ENCODE data around the gene CAMK2N1.

CAMK2N1 gene

DNA sequence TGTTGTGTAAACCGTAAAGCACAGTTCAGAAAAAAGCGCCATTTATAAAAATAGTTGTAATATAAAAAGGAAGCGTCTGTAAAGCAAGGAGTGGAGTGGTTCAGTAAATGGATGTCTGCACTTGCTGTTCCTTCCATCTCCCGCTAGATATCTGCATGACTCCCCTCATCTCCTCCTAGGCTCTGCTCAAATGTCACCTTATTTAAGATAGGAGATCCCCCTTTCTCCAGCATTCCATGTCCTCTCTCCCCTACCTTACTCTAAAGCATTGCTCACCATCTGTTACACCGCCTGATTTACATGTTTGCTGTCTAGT is 21.2 kb upstream of the CAMK2N1 start:
- TF ChIP-seq ZNF70 (CRISPR knock-in tag; IDR thresholded peaks at IDR 0.05), result no peak
- TF ChIP-seq, protein P1, sequence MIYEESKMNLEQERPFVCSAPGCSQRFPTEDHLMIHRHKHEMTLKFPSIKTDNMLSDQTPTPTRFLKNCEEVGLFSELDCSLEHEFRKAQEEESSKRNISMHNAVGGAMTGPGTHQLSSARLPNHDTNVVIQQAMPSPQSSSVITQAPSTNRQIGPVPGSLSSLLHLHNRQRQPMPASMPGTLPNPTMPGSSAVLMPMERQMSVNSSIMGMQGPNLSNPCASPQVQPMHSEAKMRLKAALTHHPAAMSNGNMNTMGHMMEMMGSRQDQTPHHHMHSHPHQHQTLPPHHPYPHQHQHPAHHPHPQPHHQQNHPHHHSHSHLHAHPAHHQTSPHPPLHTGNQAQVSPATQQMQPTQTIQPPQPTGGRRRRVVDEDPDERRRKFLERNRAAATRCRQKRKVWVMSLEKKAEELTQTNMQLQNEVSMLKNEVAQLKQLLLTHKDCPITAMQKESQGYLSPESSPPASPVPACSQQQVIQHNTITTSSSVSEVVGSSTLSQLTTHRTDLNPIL (CRISPR knock-in tag; IDR thresholded peaks at IDR 0.05; ENCODE audit: low read depth), result no peak
- no peak for TF ChIP-seq ZNF8 (CRISPR knock-in tag; IDR thresholded peaks at IDR 0.05)
- no peak for TF ChIP-seq CSDC2 (CRISPR knock-in tag; IDR thresholded peaks at IDR 0.05)
- no peak for TF ChIP-seq RARB (CRISPR knock-in tag; IDR thresholded peaks at IDR 0.05)
- TF ChIP-seq TOX (CRISPR knock-in tag; IDR thresholded peaks at IDR 0.05; ENCODE audit: borderline replicate concordance), result no peak
- TF ChIP-seq SNAI2 (CRISPR knock-in tag; IDR thresholded peaks at IDR 0.05), result no peak
- TF ChIP-seq, protein P2, sequence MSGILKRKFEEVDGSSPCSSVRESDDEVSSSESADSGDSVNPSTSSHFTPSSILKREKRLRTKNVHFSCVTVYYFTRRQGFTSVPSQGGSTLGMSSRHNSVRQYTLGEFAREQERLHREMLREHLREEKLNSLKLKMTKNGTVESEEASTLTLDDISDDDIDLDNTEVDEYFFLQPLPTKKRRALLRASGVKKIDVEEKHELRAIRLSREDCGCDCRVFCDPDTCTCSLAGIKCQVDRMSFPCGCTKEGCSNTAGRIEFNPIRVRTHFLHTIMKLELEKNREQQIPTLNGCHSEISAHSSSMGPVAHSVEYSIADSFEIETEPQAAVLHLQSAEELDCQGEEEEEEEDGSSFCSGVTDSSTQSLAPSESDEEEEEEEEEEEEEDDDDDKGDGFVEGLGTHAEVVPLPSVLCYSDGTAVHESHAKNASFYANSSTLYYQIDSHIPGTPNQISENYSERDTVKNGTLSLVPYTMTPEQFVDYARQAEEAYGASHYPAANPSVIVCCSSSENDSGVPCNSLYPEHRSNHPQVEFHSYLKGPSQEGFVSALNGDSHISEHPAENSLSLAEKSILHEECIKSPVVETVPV (CRISPR knock-in tag; IDR thresholded peaks at IDR 0.05), result no peak
- TF ChIP-seq, protein P3, sequence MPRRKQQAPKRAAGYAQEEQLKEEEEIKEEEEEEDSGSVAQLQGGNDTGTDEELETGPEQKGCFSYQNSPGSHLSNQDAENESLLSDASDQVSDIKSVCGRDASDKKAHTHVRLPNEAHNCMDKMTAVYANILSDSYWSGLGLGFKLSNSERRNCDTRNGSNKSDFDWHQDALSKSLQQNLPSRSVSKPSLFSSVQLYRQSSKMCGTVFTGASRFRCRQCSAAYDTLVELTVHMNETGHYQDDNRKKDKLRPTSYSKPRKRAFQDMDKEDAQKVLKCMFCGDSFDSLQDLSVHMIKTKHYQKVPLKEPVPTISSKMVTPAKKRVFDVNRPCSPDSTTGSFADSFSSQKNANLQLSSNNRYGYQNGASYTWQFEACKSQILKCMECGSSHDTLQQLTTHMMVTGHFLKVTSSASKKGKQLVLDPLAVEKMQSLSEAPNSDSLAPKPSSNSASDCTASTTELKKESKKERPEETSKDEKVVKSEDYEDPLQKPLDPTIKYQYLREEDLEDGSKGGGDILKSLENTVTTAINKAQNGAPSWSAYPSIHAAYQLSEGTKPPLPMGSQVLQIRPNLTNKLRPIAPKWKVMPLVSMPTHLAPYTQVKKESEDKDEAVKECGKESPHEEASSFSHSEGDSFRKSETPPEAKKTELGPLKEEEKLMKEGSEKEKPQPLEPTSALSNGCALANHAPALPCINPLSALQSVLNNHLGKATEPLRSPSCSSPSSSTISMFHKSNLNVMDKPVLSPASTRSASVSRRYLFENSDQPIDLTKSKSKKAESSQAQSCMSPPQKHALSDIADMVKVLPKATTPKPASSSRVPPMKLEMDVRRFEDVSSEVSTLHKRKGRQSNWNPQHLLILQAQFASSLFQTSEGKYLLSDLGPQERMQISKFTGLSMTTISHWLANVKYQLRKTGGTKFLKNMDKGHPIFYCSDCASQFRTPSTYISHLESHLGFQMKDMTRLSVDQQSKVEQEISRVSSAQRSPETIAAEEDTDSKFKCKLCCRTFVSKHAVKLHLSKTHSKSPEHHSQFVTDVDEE (CRISPR knock-in tag; IDR thresholded peaks at IDR 0.05), result no peak
- TF ChIP-seq PPARA (CRISPR knock-in tag; IDR thresholded peaks at IDR 0.05; ENCODE audit: borderline replicate concordance), result no peak
- no peak for TF ChIP-seq ESRRG (CRISPR knock-in tag; IDR thresholded peaks at IDR 0.05)
- no peak for TF ChIP-seq ZFP30 (CRISPR knock-in tag; IDR thresholded peaks at IDR 0.05)
- TF ChIP-seq, protein P4, sequence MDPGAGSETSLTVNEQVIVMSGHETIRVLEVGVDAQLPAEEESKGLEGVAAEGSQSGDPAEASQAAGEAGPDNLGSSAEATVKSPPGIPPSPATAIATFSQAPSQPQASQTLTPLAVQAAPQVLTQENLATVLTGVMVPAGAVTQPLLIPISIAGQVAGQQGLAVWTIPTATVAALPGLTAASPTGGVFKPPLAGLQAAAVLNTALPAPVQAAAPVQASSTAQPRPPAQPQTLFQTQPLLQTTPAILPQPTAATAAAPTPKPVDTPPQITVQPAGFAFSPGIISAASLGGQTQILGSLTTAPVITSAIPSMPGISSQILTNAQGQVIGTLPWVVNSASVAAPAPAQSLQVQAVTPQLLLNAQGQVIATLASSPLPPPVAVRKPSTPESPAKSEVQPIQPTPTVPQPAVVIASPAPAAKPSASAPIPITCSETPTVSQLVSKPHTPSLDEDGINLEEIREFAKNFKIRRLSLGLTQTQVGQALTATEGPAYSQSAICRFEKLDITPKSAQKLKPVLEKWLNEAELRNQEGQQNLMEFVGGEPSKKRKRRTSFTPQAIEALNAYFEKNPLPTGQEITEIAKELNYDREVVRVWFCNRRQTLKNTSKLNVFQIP (CRISPR knock-in tag; IDR thresholded peaks at IDR 0.05; ENCODE audit: borderline replicate concordance, low read depth), result no peak
- ATAC-seq, result peak; percentile 45

DNA sequence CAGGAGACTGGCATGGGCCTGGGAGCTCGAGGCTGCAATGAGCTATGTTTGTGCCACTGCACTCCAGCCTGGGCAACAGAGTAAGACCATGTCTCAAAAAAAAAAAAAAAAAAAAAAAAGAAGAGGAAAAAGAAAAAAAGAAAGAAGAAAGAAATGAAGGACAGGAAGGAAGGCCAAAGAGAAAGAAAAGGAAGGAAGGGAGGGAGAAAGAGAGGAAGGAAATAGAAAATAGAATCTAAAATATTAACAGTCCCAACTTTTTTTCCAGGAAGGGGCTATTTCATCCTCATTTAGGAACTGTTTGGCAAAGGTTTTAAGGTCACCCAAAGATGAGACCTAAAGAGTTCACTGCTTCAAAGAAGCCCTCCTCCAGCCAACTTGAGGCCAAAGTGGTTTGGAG is 19.5 kb upstream of the CAMK2N1 start:
- no peak for ATAC-seq
- TF ChIP-seq TOX (CRISPR knock-in tag; IDR thresholded peaks at IDR 0.05; ENCODE audit: borderline replicate concordance), result no peak
- TF ChIP-seq, protein P5, sequence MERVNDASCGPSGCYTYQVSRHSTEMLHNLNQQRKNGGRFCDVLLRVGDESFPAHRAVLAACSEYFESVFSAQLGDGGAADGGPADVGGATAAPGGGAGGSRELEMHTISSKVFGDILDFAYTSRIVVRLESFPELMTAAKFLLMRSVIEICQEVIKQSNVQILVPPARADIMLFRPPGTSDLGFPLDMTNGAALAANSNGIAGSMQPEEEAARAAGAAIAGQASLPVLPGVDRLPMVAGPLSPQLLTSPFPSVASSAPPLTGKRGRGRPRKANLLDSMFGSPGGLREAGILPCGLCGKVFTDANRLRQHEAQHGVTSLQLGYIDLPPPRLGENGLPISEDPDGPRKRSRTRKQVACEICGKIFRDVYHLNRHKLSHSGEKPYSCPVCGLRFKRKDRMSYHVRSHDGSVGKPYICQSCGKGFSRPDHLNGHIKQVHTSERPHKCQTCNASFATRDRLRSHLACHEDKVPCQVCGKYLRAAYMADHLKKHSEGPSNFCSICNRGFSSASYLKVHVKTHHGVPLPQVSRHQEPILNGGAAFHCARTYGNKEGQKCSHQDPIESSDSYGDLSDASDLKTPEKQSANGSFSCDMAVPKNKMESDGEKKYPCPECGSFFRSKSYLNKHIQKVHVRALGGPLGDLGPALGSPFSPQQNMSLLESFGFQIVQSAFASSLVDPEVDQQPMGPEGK (CRISPR knock-in tag; IDR thresholded peaks at IDR 0.05; ENCODE audit: borderline replicate concordance), result no peak
- TF ChIP-seq CSDC2 (CRISPR knock-in tag; IDR thresholded peaks at IDR 0.05), result no peak
- no peak for TF ChIP-seq PPARA (CRISPR knock-in tag; IDR thresholded peaks at IDR 0.05; ENCODE audit: borderline replicate concordance)
- TF ChIP-seq RARB (CRISPR knock-in tag; IDR thresholded peaks at IDR 0.05), result no peak
- TF ChIP-seq ZC3H10 (CRISPR knock-in tag; IDR thresholded peaks at IDR 0.05), result no peak
- TF ChIP-seq, protein P1 (CRISPR knock-in tag; IDR thresholded peaks at IDR 0.05; ENCODE audit: low read depth), result no peak
- TF ChIP-seq, protein P4 (CRISPR knock-in tag; IDR thresholded peaks at IDR 0.05; ENCODE audit: borderline replicate concordance, low read depth), result no peak
- TF ChIP-seq, protein P2 (CRISPR knock-in tag; IDR thresholded peaks at IDR 0.05), result no peak
- TF ChIP-seq ZNF8 (CRISPR knock-in tag; IDR thresholded peaks at IDR 0.05), result no peak
- no peak for TF ChIP-seq ZNF565 (CRISPR knock-in tag; conservative IDR thresholded peaks at IDR 0.05; ENCODE audit: low read depth)
- TF ChIP-seq SNAI2 (CRISPR knock-in tag; IDR thresholded peaks at IDR 0.05), result no peak
- TF ChIP-seq ARNTL (CRISPR knock-in tag; IDR thresholded peaks at IDR 0.05; ENCODE audit: borderline replicate concordance, low read depth), result no peak
- no peak for TF ChIP-seq ZFP3 (CRISPR knock-in tag; IDR thresholded peaks at IDR 0.05)
- no peak for TF ChIP-seq TCF4 (CRISPR knock-in tag; IDR thresholded peaks at IDR 0.05; ENCODE audit: borderline replicate concordance)
- no peak for TF ChIP-seq ESRRG (CRISPR knock-in tag; IDR thresholded peaks at IDR 0.05)
- no peak for TF ChIP-seq OSR1 (CRISPR knock-in tag; IDR thresholded peaks at IDR 0.05)

Measured in SK-N-SH treated with all-trans-retinoic acid at 6 μM for 48 hours (cell line).